ENCODE measurements around the gene ROBO1. TPM values are rescaled to one million over a fixed set of nuclear protein-coding genes. Genes with fewer than 3 reads are reported as not detected.

Gene ROBO1
- total RNA-seq, 1 experiment from 2014 or later, result 35.5 TPM

DNA sequence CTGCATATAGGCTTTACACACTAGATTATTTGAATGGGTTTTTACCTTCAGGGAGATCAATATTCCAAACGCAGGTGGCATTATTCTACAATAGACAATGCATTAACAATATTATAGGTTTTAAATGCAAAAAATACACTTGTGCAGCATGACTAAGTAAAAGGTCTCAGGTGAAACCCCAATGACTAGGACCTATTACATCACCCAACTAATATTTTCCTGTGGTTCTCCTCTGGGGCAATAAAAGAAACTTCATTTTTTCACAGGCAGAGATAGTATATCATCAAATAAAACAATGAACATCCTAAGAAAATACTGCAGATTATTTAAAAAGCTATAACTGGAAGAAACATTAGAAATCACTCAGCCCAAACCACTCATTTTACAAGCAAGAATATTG lies 375.3 kb downstream of the ROBO1 start:
- POLR2A ChIA-PET (ENCODE audit: unreplicated experiment), result no interaction called here
- no peaks in the 10 kb centered on the region for H3F3A ChIP-seq (ENCODE audit: low read length, unreplicated experiment)
- no peaks in the 10 kb centered on the region for H3K79me2 ChIP-seq (ENCODE audit: low read length)
- H3K27ac ChIP-seq (ENCODE audit: low read length), result no peak overlapping the region
- H3K9me2 ChIP-seq (replicated peaks; ENCODE audit: low read length), result no peaks in the 10 kb centered on the region
- CTCF ChIA-PET, result no interaction called here
- H3K36me3 ChIP-seq (ENCODE audit: low read depth, low read length), result no peaks in the 10 kb centered on the region
- no peak overlapping the region for H2AFZ ChIP-seq (ENCODE audit: low read length)
- no peaks in the 10 kb centered on the region for H4K20me1 ChIP-seq (ENCODE audit: low read length)
- DNase-seq, result no peak
- H3K9ac ChIP-seq (ENCODE audit: low read length), result no peak overlapping the region
- H3K4me1 ChIP-seq (ENCODE audit: insufficient read depth, low read length), result no peaks in the 10 kb centered on the region
- ATAC-seq, result no peak
- peaks cover 14% of the 10 kb centered on the region for H3K27me3 ChIP-seq (ENCODE audit: low read length)
- H3K4me2 ChIP-seq (ENCODE audit: low read length), result no peak overlapping the region
- BruUV-seq (replicated peaks), result no TSS peak
- no peak overlapping the region for H3K4me3 ChIP-seq (ENCODE audit: low read length)
- no peak for TF ChIP-seq EZH2 (IDR thresholded peaks at IDR 0.05; ENCODE audit: low read length, unreplicated experiment)
- TF ChIP-seq, protein P1, sequence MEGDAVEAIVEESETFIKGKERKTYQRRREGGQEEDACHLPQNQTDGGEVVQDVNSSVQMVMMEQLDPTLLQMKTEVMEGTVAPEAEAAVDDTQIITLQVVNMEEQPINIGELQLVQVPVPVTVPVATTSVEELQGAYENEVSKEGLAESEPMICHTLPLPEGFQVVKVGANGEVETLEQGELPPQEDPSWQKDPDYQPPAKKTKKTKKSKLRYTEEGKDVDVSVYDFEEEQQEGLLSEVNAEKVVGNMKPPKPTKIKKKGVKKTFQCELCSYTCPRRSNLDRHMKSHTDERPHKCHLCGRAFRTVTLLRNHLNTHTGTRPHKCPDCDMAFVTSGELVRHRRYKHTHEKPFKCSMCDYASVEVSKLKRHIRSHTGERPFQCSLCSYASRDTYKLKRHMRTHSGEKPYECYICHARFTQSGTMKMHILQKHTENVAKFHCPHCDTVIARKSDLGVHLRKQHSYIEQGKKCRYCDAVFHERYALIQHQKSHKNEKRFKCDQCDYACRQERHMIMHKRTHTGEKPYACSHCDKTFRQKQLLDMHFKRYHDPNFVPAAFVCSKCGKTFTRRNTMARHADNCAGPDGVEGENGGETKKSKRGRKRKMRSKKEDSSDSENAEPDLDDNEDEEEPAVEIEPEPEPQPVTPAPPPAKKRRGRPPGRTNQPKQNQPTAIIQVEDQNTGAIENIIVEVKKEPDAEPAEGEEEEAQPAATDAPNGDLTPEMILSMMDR (conservative IDR thresholded peaks at IDR 0.05; ENCODE audit: low read depth, low read length), result no peak
- TF ChIP-seq EZH2phosphoT487 (IDR thresholded peaks at IDR 0.05; ENCODE audit: borderline replicate concordance, low read length), result no peak
- H3K9me3 ChIP-seq (ENCODE audit: low read length), result no peaks in the 10 kb centered on the region
- intact Hi-C loops (cut with micrococcal nuclease), result no loop called here

DNA sequence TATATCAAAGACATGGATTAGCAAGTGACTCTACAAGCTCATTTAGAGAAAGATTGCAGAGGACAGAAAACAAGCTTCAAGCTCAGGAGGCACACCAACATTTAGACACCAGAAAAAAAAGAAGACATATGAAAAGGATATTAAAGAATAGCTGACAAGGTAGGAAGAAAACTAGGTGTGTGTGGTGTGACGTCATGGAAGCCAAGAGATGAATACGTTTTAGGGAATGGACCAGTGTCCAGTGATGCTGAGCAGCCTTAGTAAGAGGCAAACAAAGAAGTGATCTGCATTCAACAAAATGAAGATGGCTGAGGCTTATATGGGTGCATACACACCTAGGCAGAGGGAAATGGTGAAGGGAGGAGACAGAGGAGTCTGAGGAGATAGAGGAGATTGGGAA lies 377.4 kb downstream of the ROBO1 start:
- H3K4me2 ChIP-seq (ENCODE audit: low read length), result no peak overlapping the region
- no peak for TF ChIP-seq EZH2 (IDR thresholded peaks at IDR 0.05; ENCODE audit: low read length, unreplicated experiment)
- TF ChIP-seq, protein P1 (conservative IDR thresholded peaks at IDR 0.05; ENCODE audit: low read depth, low read length), result no peak
- TF ChIP-seq EZH2phosphoT487 (IDR thresholded peaks at IDR 0.05; ENCODE audit: borderline replicate concordance, low read length), result no peak
- intact Hi-C loops (cut with micrococcal nuclease), result no loop called here
- H3K27me3 ChIP-seq (ENCODE audit: low read length), result peaks cover 21% of the 10 kb centered on the region
- no peak overlapping the region for H3K4me3 ChIP-seq (ENCODE audit: low read length)
- ChIA-PET POLR2A (ENCODE audit: unreplicated experiment) (no interaction called here), CTCF (no interaction called here)
- H3K79me2 ChIP-seq (ENCODE audit: low read length), result no peaks in the 10 kb centered on the region
- H4K20me1 ChIP-seq (ENCODE audit: low read length), result no peaks in the 10 kb centered on the region
- no peaks in the 10 kb centered on the region for H3K9me3 ChIP-seq (ENCODE audit: low read length)
- no peak for DNase-seq
- no peaks in the 10 kb centered on the region for H3K4me1 ChIP-seq (ENCODE audit: insufficient read depth, low read length)
- no peak overlapping the region for H2AFZ ChIP-seq (ENCODE audit: low read length)
- no peak overlapping the region for H3K27ac ChIP-seq (ENCODE audit: low read length)
- H3F3A ChIP-seq (ENCODE audit: low read length, unreplicated experiment), result no peaks in the 10 kb centered on the region
- ATAC-seq, result no peak
- H3K9me2 ChIP-seq (replicated peaks; ENCODE audit: low read length), result no peaks in the 10 kb centered on the region
- H3K9ac ChIP-seq (ENCODE audit: low read length), result no peak overlapping the region
- no TSS peak for BruUV-seq (replicated peaks)
- H3K36me3 ChIP-seq (ENCODE audit: low read depth, low read length), result no peaks in the 10 kb centered on the region

DNA sequence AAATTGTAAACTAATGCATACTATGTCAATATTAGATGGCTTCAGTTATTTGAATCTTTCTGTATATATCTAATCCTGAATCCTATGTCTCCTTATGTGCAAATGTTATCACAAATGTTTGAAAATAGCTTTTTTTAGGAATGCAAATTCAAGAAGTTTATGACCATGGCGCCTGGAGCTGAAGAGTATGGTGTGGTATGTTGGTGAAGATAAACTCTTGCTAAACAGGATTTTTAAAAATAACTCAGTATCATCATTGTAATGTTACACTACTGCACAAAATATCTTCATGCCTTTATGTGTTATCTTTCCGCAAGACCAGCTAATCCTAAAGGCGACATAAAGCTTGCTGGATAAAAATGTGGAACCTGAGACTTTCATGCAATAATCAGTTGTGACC lies 382.6 kb downstream of the ROBO1 start:
- ATAC-seq, result no peak
- Histone ChIP-seq H3K36me3 (ENCODE audit: low read depth, low read length) (no peaks in the 10 kb centered on the region), H3K4me2 (ENCODE audit: low read length) (no peak overlapping the region)

More for the DNA sequence above, 382.6 kb downstream of the ROBO1 start:
- DNase-seq, result no peak
- H3K79me2 ChIP-seq (ENCODE audit: low read length), result no peaks in the 10 kb centered on the region
- no peak overlapping the region for H3K9ac ChIP-seq (ENCODE audit: low read length)
- peaks cover 31% of the 10 kb centered on the region for H3K27me3 ChIP-seq (ENCODE audit: low read length)
- CTCF ChIA-PET, result no interaction called here
- no TSS peak for BruUV-seq (replicated peaks)
- no peak overlapping the region for H3K27ac ChIP-seq (ENCODE audit: low read length)
- no peaks in the 10 kb centered on the region for H3F3A ChIP-seq (ENCODE audit: low read length, unreplicated experiment)
- no peak overlapping the region for H2AFZ ChIP-seq (ENCODE audit: low read length)
- POLR2A ChIA-PET (ENCODE audit: unreplicated experiment), result no interaction called here
- no peaks in the 10 kb centered on the region for H3K9me2 ChIP-seq (replicated peaks; ENCODE audit: low read length)
- no peaks in the 10 kb centered on the region for H3K9me3 ChIP-seq (ENCODE audit: low read length)
- intact Hi-C loops (cut with micrococcal nuclease), result no loop called here
- TF ChIP-seq, protein P1 (conservative IDR thresholded peaks at IDR 0.05; ENCODE audit: low read depth, low read length), result no peak
- TF ChIP-seq EZH2 (IDR thresholded peaks at IDR 0.05; ENCODE audit: low read length, unreplicated experiment) (no peak), EZH2phosphoT487 (IDR thresholded peaks at IDR 0.05; ENCODE audit: borderline replicate concordance, low read length) (no peak)
- H3K4me3 ChIP-seq (ENCODE audit: low read length), result no peak overlapping the region
- H3K4me1 ChIP-seq (ENCODE audit: insufficient read depth, low read length), result no peaks in the 10 kb centered on the region
- H4K20me1 ChIP-seq (ENCODE audit: low read length), result no peaks in the 10 kb centered on the region

Data from PC-3 (cell line).